ENCODE data around the gene CHORDC1. TPM values are rescaled to one million over a fixed set of nuclear protein-coding genes. Genes with fewer than 3 reads are reported as not detected.

Gene CHORDC1
- total and polyA plus RNA-seq, 10 of the 15 experiments (the other 5 are each of a cell fraction or from before 2014, with no cell fraction given) = 32.6 to 108 (median 54.3) TPM

DNA sequence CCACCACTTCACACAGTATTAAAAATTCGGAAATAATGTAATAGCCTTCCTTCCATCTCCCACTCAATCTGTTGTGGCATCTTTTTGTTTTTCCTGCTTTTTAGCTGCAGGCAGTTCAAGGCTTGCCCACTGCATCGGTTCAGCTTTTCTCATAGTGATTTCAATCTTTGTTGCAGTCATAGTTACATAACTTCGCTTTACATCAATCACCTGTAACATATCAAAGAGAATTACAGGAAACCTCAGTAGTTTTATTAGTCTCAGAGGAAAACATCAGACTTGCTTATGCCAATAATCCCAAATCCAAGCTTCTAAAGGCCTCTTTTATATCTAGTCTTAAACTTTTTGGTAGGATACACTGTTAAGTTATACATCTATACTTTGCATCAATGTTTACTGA is 20.5 kb downstream of the CHORDC1 start:
- peaks cover 0 to 8% of the 10 kb centered on the region in 2 experiments; a peak in 2 of 4 replicates for H3K36me3 ChIP-seq (ENCODE audit: control insufficient read depth in 2 of 2, insufficient read depth in 2 of 2, low read length in 1 of 2)
- BruUV-seq (replicated peaks) = no TSS peak
- TF ChIP-seq POLR2AphosphoS2 (IDR thresholded peaks at IDR 0.05; ENCODE audit: low read depth, low read length) = no peak
- TF ChIP-seq, protein P1, sequence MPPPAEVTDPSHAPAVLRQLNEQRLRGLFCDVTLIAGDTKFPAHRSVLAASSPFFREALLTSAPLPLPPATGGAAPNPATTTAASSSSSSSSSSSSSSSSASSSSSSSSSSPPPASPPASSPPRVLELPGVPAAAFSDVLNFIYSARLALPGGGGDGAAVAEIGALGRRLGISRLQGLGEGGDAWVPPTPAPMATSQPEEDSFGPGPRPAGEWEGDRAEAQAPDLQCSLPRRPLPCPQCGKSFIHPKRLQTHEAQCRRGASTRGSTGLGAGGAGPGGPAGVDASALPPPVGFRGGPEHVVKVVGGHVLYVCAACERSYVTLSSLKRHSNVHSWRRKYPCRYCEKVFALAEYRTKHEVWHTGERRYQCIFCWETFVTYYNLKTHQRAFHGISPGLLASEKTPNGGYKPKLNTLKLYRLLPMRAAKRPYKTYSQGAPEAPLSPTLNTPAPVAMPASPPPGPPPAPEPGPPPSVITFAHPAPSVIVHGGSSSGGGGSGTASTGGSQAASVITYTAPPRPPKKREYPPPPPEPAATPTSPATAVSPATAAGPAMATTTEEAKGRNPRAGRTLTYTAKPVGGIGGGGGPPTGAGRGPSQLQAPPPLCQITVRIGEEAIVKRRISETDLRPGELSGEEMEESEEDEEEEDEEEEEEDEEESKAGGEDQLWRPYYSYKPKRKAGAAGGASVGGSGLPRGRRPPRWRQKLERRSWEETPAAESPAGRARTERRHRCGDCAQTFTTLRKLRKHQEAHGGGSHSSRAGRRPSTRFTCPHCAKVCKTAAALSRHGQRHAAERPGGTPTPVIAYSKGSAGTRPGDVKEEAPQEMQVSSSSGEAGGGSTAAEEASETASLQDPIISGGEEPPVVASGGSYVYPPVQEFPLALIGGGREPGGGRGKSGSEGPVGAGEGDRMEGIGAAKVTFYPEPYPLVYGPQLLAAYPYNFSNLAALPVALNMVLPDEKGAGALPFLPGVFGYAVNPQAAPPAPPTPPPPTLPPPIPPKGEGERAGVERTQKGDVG (CRISPR knock-in tag; IDR thresholded peaks at IDR 0.05) = no peak
- no peak for ATAC-seq
- H3K4me2 ChIP-seq (ENCODE audit: control insufficient read depth, insufficient read depth) = no peak overlapping the region
- FAIRE-seq = no peak
- no peak for DNase-seq (ENCODE audit: low read depth, low spot score)
- H3K27ac ChIP-seq (ENCODE audit: control insufficient read depth, insufficient read depth) = no peak overlapping the region
- ChIA-PET RAD21 (ENCODE audit: unreplicated experiment) (no interaction called here), SMC1A (ENCODE audit: uncharacterized antibody, unreplicated experiment) (no interaction called here), POLR2A (interaction anchor here (0.8 kb wide), 1 partner anchor 34 kb away, joined by 3 read pairs; no protein-coding TSS in a partner anchor), CTCF (interaction anchor here (1.0 to 3.7 kb wide), 4 partner anchors 9 to 31 kb away, joined by 3 to 67 read pairs (median 12); partner anchors contain the start of gene CHORDC1)
- no peaks in the 10 kb centered on the region for H3K27me3 ChIP-seq (replicated peaks in 1 of 2; ENCODE audit: control insufficient read depth in 2 of 2, insufficient read depth in 2 of 2, low read length in 1 of 2)
- no peaks in the 10 kb centered on the region for H3K4me1 ChIP-seq (ENCODE audit: control insufficient read depth, insufficient read depth, low read length)
- H3K79me2 ChIP-seq (ENCODE audit: control insufficient read depth, insufficient read depth, low read length) = no peaks in the 10 kb centered on the region
- H3K9me3 ChIP-seq (replicated peaks; ENCODE audit: control insufficient read depth, insufficient read depth, low read length) = no peaks in the 10 kb centered on the region
- H4K20me1 ChIP-seq (ENCODE audit: control insufficient read depth, insufficient read depth) = no peaks in the 10 kb centered on the region
- no peak overlapping the region for H2AFZ ChIP-seq (ENCODE audit: control insufficient read depth, low read depth, low read length)
- no peak overlapping the region for H3K9ac ChIP-seq (ENCODE audit: control insufficient read depth, insufficient read depth, low read length)
- no peak overlapping the region for H3K4me3 ChIP-seq
- 76% methylated on average over 3 of the region's 3 CpGs for WGBS (ENCODE audit: insufficient coverage, insufficient replicate concordance, low lambda C conversion rate, missing lambda C conversion rate)
- in situ Hi-C loops (cut with MboI) (no loop called here), intact Hi-C loops (cut with micrococcal nuclease; ENCODE audit: unreplicated experiment) (no loop called here)

DNA sequence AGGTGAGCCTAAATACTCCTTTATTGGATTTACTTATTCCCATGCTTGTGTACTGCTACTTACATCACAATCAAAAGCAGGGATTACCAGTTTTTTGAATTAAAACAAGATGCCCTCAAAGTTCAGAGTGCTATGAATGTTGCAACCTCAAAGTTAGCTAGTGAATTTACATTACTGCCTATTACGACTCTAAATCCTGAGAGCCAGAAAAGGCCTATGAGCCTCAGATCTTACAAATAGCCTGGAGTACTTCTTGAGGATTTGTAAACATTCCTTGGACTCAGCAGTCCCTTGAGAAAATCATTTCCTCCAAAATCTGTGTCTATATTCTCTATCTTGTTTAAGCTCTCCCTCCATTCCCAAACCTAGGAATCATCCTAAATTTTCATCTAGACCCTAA is 25.5 kb downstream of the CHORDC1 start:
- peaks cover 0 to 7% of the 10 kb centered on the region in 2 experiments; a peak in 2 of 4 replicates for H3K36me3 ChIP-seq (ENCODE audit: control insufficient read depth in 2 of 2, insufficient read depth in 2 of 2, low read length in 1 of 2)
- WGBS (ENCODE audit: insufficient coverage, insufficient replicate concordance, low lambda C conversion rate, missing lambda C conversion rate) = 95% methylated on average over 1 of the region's 1 CpG

More for the DNA sequence above, 25.5 kb downstream of the CHORDC1 start:
- no peak overlapping the region for H3K27ac ChIP-seq (ENCODE audit: control insufficient read depth, insufficient read depth)
- H3K4me3 ChIP-seq = no peak overlapping the region
- H3K27me3 ChIP-seq (replicated peaks in 1 of 2; ENCODE audit: control insufficient read depth in 2 of 2, insufficient read depth in 2 of 2, low read length in 1 of 2) = no peaks in the 10 kb centered on the region
- ChIA-PET CTCF (interaction anchor here (1.1 to 1.3 kb wide), 2 partner anchors 7 to 263 kb away, joined by 3 to 10 read pairs; no protein-coding TSS in a partner anchor), SMC1A (ENCODE audit: uncharacterized antibody, unreplicated experiment) (interaction anchor here (1.1 kb wide), 1 partner anchor 9 kb away, joined by 3 read pairs; no protein-coding TSS in a partner anchor), RAD21 (ENCODE audit: unreplicated experiment) (no interaction called here), POLR2A (no interaction called here)
- no TSS peak for BruUV-seq (replicated peaks)
- no peak overlapping the region for H3K4me2 ChIP-seq (ENCODE audit: control insufficient read depth, insufficient read depth)
- no peaks in the 10 kb centered on the region for H3K4me1 ChIP-seq (ENCODE audit: control insufficient read depth, insufficient read depth, low read length)
- no peak for FAIRE-seq
- H3K79me2 ChIP-seq (ENCODE audit: control insufficient read depth, insufficient read depth, low read length) = no peaks in the 10 kb centered on the region
- no peaks in the 10 kb centered on the region for H4K20me1 ChIP-seq (ENCODE audit: control insufficient read depth, insufficient read depth)
- in situ Hi-C loops (cut with MboI) (no loop called here), intact Hi-C loops (cut with micrococcal nuclease; ENCODE audit: unreplicated experiment) (no loop called here)
- ATAC-seq = no peak
- no peaks in the 10 kb centered on the region for H3K9me3 ChIP-seq (replicated peaks; ENCODE audit: control insufficient read depth, insufficient read depth, low read length)
- H2AFZ ChIP-seq (ENCODE audit: control insufficient read depth, low read depth, low read length) = no peak overlapping the region
- no peak overlapping the region for H3K9ac ChIP-seq (ENCODE audit: control insufficient read depth, insufficient read depth, low read length)
- DNase-seq (ENCODE audit: low read depth, low spot score) = no peak
- no peak for TF ChIP-seq CEBPB (IDR thresholded peaks at IDR 0.05; ENCODE audit: borderline replicate concordance in 1 of 2, low read depth in 2 of 2, low read length in 2 of 2)

All from GM12878 (cell line).